ENCODE results near the gene CYCS.
"Not testable (repeated sequence)": the region's sequence is repeated elsewhere in the genome, so short reads cannot be mapped to it uniquely, and the experiment has no call there.

CYCS gene

DNA sequence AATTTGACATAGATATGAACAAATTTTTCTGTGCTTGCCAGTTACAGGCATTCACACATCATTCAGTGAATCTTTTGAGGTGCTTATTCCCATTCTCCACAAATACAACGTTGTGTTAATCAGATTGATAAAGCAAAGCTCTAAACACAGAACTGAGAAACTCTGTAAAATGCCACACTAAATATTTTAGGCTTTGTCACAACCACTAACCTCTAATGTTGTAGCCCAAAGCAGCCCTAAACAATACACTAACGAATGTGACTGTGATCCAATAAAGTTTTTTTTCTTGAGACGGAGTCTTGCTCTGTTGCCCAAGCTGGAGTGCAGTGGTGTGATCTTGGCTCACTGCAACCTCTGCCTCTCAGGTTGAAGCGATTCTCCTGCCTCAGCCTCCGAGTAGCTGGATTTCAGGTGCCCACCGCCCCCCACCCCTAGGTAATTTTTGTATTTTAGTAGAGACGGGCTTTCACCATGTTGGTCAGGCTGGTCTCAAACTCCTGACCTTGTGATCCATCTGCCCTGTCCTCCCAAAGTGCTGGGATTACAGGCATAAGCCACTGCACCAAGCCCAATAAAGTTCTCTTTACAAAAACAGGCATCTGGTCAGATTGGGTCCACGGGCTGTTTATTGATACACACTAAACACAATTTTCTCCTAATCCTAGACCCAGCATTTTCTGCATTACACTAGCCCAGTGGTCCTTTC is 6.9 kb downstream of the CYCS start:
- TF ChIP-seq, protein P1, sequence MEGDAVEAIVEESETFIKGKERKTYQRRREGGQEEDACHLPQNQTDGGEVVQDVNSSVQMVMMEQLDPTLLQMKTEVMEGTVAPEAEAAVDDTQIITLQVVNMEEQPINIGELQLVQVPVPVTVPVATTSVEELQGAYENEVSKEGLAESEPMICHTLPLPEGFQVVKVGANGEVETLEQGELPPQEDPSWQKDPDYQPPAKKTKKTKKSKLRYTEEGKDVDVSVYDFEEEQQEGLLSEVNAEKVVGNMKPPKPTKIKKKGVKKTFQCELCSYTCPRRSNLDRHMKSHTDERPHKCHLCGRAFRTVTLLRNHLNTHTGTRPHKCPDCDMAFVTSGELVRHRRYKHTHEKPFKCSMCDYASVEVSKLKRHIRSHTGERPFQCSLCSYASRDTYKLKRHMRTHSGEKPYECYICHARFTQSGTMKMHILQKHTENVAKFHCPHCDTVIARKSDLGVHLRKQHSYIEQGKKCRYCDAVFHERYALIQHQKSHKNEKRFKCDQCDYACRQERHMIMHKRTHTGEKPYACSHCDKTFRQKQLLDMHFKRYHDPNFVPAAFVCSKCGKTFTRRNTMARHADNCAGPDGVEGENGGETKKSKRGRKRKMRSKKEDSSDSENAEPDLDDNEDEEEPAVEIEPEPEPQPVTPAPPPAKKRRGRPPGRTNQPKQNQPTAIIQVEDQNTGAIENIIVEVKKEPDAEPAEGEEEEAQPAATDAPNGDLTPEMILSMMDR (conservative IDR thresholded peaks at IDR 0.05) = no peak
- no peak overlapping the region for H3K27ac ChIP-seq

DNA sequence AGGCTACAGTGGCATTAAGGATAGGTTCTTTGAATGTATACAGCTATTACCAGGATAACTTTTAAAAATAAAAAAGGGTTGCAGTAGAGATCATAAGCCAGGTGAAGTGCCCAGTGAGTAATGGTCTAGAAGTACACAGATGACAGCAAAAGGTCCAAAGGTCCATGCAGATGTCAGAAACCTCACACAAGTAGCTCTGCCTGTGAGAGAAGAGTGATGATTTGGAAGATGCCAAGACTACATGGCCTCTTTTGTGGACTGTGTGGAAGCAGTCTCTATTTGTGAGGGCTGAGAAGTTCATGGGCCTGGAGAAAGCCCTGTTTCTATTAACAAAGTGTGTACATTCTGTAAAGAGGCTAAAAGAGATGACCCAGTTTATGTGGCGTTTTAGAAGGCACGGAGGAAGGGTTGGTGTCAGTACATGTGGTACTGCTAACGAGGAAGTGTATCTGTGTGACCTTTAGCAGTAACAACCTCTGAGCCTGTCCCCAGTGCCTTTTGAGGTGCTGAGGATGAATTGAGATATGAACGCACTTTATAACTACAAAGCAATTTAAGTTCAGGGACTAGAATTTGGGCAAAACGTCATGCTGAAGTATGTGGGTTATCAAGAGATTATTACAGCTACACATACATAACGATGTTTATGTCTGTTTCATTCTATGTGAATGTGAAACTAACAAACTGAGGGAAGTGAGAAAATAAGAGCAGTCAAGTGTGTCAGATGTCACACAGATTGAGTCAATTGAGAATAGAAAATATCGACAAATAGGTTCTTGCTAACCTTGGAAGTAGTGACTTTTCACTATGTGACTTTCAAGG is 7.6 kb downstream of the CYCS start:
- TF ChIP-seq, protein P1 (conservative IDR thresholded peaks at IDR 0.05) = no peak
- H3K27ac ChIP-seq = no peak overlapping the region

DNA sequence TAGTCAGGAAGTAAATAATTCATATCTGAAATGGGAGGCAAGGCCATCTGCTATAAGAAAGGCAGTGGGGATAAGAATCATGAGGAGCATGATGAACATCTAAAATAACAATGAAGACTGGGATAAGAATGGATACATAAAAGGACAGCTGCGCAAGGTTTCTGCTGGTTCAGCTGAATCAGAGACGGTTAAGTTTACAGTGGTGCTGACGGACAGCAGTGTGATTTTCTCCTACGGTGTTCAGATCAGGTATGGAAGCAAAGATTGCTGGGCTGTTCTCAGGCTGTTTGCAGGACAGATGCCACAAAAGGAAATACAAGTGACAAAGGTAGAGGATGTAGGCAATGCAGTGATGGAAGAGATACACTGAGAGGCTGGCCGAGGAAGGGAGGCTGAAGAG is 8.4 kb downstream of the CYCS start:
- no peak overlapping the region for H3K27ac ChIP-seq
- TF ChIP-seq, protein P1 (conservative IDR thresholded peaks at IDR 0.05) = no peak

DNA sequence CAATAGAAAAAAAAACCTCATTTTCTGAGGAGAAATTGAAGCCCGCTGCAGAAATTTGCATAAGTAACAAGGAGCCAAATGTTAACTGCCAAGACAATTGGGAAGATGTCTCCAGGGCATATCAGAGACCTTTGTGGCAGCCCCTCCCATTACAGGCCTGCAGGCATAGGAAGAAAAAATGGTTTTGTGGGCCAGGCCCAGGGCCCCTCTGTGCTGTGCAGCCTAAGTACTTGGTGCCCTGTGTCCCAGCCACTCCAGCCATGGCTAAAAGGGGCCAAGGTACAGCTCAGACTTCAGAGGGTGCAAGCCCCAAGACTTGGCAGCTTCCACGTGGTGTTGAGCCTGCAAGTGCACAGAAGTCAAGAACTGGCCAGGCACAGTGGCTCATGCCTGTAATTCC is 14.5 kb downstream of the CYCS start:
- not testable (repeated sequence) for H3K27ac ChIP-seq

DNA sequence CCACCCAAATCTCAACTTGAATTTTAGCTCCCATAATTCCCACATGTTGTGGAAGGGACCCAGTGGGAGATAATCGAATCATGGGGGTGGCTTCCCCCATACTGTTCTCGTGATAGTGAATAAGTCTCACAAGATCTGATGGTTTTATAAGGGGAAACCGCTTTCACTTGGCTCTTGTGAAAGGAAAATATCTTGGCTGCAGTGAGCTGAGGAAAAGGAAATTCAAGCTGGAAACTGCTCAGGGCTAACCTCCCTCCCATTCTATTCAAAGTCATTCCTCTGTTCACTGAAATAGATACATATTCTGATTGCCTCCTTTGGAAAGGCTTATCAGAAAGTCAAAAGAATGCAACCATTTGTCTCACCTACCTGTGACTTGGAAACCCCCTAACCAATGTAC is 15.8 kb downstream of the CYCS start:
- TF ChIP-seq, protein P1 (conservative IDR thresholded peaks at IDR 0.05) = no peak
- no peak overlapping the region for H3K27ac ChIP-seq

DNA sequence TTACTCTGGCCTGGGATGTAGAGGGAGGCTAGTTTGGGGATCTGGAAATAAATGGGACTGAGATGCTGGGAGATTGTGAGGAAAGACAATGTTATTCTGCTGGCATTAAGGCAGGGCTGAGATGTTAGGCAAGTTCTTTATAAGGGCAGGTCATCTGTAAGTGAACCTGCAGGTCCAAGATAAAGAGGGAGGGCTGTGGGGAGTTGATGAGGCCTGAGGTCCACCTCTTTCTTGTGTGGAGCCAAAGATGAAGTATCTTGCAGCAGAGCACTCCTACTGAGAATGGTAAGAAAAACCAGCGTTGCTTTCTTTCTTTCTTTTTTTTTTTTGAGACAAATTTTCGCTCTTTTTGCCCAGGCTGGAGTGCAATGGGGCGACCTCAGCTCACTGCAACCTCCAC is 19.1 kb downstream of the CYCS start:
- H3K27ac ChIP-seq = no peak overlapping the region
- TF ChIP-seq, protein P1 (conservative IDR thresholded peaks at IDR 0.05) = no peak

DNA sequence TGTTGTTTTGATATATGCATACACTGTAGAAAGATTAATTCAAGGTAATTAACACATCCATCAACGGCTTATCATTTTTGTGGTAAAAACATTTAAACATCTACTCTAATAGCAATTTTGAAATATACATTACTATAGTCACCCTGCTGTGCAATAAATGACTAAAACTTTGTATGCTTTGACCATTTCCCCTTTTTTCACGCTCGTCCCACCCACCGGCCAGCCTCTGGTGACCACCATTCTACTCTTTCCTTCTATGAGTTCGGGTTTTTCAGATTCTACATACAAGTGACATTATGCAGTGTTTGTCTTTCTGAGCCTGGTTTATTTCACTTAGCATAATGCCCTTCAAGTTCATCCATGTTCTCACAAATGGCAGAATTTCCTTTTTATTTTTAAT is 21.3 kb downstream of the CYCS start:
- TF ChIP-seq, protein P1 (conservative IDR thresholded peaks at IDR 0.05) = no peak
- no peak overlapping the region for H3K27ac ChIP-seq

DNA sequence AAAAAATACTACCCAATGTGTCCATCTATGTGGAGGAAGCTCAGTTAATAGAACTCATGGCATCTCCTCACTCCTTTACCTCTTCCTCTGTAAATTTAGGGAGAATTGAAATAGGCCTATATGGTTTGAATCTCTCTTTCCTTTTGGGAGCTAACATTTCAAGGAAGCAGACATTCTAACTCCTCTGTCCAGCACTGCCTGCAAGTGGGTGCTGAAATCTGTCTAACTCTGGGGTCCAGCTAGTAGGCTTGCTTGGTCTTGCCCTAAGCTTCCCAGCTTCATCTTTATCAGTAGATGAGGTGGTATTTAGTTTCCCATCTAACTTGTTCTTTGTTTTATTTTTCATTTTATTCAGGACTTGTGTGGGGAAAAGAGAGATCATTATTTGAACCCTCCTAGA is 23.2 kb downstream of the CYCS start:
- H3K27ac ChIP-seq = no peak overlapping the region
- TF ChIP-seq, protein P1 (conservative IDR thresholded peaks at IDR 0.05) = no peak

Measured in VCaP (cell line).